GM23338 (cell line): ENCODE results near the gene TRMT44. TPM values are rescaled to one million over a fixed set of nuclear protein-coding genes. Genes with fewer than 3 reads are reported as not detected.

Source experiments
- ATAC-seq: fragments of 200-7000 bp; cut with Tn5 transposase; 3 replicates; pipeline ENCODE4 v1.9.1; 2020
- DNase-seq: peaks from one replicate; pipeline ENCODE4 v3.0.0-alpha.2; 2015; ENCODE audit warnings: low spot score
- H2AFZ ChIP-seq: fragments of 200-600 bp; sonication (generic); 2 replicates; pipeline ENCODE4 v1.8.0; 2016; ENCODE audit warnings: antibody characterized with exemption, mild to moderate bottlenecking, moderate library complexity
- H3F3A ChIP-seq: fragments of 200-600 bp; sonication (generic); replicated peaks from 2 replicates; pipeline ENCODE4 v1.8.0; 2017; ENCODE audit warnings: antibody characterized with exemption, mixed run types, low read depth
- H3K27ac ChIP-seq: fragments of 200-600 bp; sonication (generic); 2 replicates; pipeline ENCODE4 v1.6.1; 2016; ENCODE audit warnings: low read depth
- H3K27me3 ChIP-seq: fragments of 200-600 bp; sonication (generic); 2 replicates; pipeline ENCODE4 v1.8.0; 2016; ENCODE audit warnings: mild to moderate bottlenecking, mixed run types, moderate library complexity; ENCODE audit not compliant: insufficient read depth
- H3K36me3 ChIP-seq: fragments of 200-600 bp; sonication (generic); 2 replicates; pipeline ENCODE4 v1.8.0; 2016; ENCODE audit warnings: mild to moderate bottlenecking; ENCODE audit not compliant: insufficient read depth
- H3K4me1 ChIP-seq: fragments of 200-600 bp; sonication (generic); 2 replicates; pipeline ENCODE4 v1.8.0; 2016; ENCODE audit warnings: mild to moderate bottlenecking, moderate library complexity; ENCODE audit not compliant: insufficient read depth
- H3K4me2 ChIP-seq: fragments of 200-600 bp; sonication (generic); 2 replicates; pipeline ENCODE4 v1.7.1; 2017; ENCODE audit warnings: mixed run types
- H3K4me3 ChIP-seq: fragments of 200-600 bp; sonication (generic); 2 replicates; pipeline ENCODE4 v1.6.1; 2016; ENCODE audit warnings: mixed run types
- H3K79me2 ChIP-seq: fragments of 200-600 bp; sonication (generic); replicated peaks from 2 replicates; pipeline ENCODE4 v1.8.0; 2017; ENCODE audit warnings: mild to moderate bottlenecking; ENCODE audit not compliant: insufficient read depth
- H3K9me2 ChIP-seq: fragments of 200-600 bp; sonication (generic); 2 replicates; pipeline ENCODE4 v1.8.0; 2017; ENCODE audit not compliant: insufficient read depth
- H4K20me1 ChIP-seq: fragments of 200-600 bp; sonication (generic); replicated peaks from 2 replicates; pipeline ENCODE4 v1.8.0; 2017; ENCODE audit warnings: mild to moderate bottlenecking; ENCODE audit not compliant: insufficient read depth
- H3K27ac Mint-ChIP-seq: 2 replicates; pipeline ENCODE4 v1.8.0; 2020; ENCODE audit warnings: inconsistent platforms, mild to moderate bottlenecking, moderate library complexity, mixed read lengths
- H3K27me3 Mint-ChIP-seq: 3 replicates; pipeline ENCODE4 v1.8.0; 2022; ENCODE audit warnings: low read depth, mild to moderate bottlenecking, moderate library complexity, mixed read lengths, inconsistent platforms; ENCODE audit not compliant: insufficient read depth, poor library complexity
- H3K36me3 Mint-ChIP-seq: 3 replicates; pipeline ENCODE4 v1.8.0; 2021; ENCODE audit warnings: low read depth, mild to moderate bottlenecking, inconsistent platforms, moderate library complexity, mixed read lengths
- H3K4me1 Mint-ChIP-seq: 3 replicates; pipeline ENCODE4 v1.8.0; 2020; ENCODE audit warnings: mild to moderate bottlenecking, inconsistent platforms, mixed read lengths
- H3K4me3 Mint-ChIP-seq: 3 replicates; pipeline ENCODE4 v1.8.0; 2021; ENCODE audit warnings: moderate library complexity, mild to moderate bottlenecking, inconsistent platforms, mixed read lengths
- H3K9me3 Mint-ChIP-seq: 3 replicates; pipeline ENCODE4 v1.8.0; 2020; ENCODE audit warnings: moderate library complexity, mild to moderate bottlenecking, inconsistent platforms, mixed read lengths
- CREB1 ChIP-seq: fragments of 250-450 bp; sonication (Bioruptor Pico); IDR thresholded peaks from 2 replicates; pipeline ENCODE4 v1.5.0; 2020; ENCODE audit warnings: low read depth, mild to moderate bottlenecking, moderate library complexity
- CTCF ChIP-seq, 2 experiments: fragments of 200-600 bp in 1 of 2; sonication (generic) in 1 of 2; conservative IDR thresholded peaks; 2 replicates each; pipeline versions ENCODE4 v1.5.1 to v1.6.1; 2016 to 2017; ENCODE audit warnings: antibody characterized with exemption in 2 of 2, low read depth in 2 of 2, mild to moderate bottlenecking in 2 of 2, moderate library complexity in 1 of 2
- EZH2 ChIP-seq: fragments of 200-600 bp; sonication (generic); IDR thresholded peaks from one replicate; pipeline ENCODE4 v1.8.0; 2017; ENCODE audit warnings: antibody characterized with exemption, mild to moderate bottlenecking, low read depth; ENCODE audit not compliant: unreplicated experiment
- EZH2phosphoT487 ChIP-seq: fragments of 200-600 bp; sonication (generic); IDR thresholded peaks from one replicate; pipeline ENCODE4 v1.8.1; 2018; ENCODE audit warnings: antibody characterized with exemption; ENCODE audit not compliant: unreplicated experiment
- JUNB ChIP-seq: IDR thresholded peaks from one replicate; pipeline ENCODE4 v1.6.1; 2016; ENCODE audit warnings: antibody characterized with exemption; ENCODE audit not compliant: unreplicated experiment
- NANOG ChIP-seq: IDR thresholded peaks from 2 replicates; pipeline ENCODE4 v1.6.1; 2016; ENCODE audit warnings: antibody characterized with exemption, borderline replicate concordance
- POLR2AphosphoS5 ChIP-seq: IDR thresholded peaks from 2 replicates; pipeline ENCODE4 v1.6.1; 2016; ENCODE audit warnings: antibody characterized with exemption, low read depth
- STAT1 ChIP-seq: IDR thresholded peaks from one replicate; pipeline ENCODE4 v1.6.1; 2016; ENCODE audit warnings: antibody characterized with exemption; ENCODE audit not compliant: unreplicated experiment
- ZNF114 ChIP-seq: fragments of 250-450 bp; sonication (Bioruptor Pico); IDR thresholded peaks from 2 replicates; pipeline ENCODE4 v1.5.0; 2020; ENCODE audit warnings: mild to moderate bottlenecking, moderate library complexity
- ZNF331 ChIP-seq: fragments of 250-450 bp; sonication (Bioruptor Pico); IDR thresholded peaks from 2 replicates; pipeline ENCODE4 v1.5.0; 2020; ENCODE audit warnings: low read depth, mild to moderate bottlenecking, moderate library complexity
- ZNF462 ChIP-seq: fragments of 250-450 bp; sonication (Bioruptor Pico); IDR thresholded peaks from 2 replicates; pipeline ENCODE4 v1.5.0; 2020; ENCODE audit warnings: mild to moderate bottlenecking, moderate library complexity
- polyA plus RNA-seq: library from polyadenylated mRNA; unstranded; fragments of >200 nt; fragmentation: Nextera tagmentation; extraction: Ambion mirVana; gene quantifications from 2 replicates; pipeline ENCODE4 v1.2.1, GENCODE V29; 2016
- total RNA-seq: library from RNA; depleted of rRNA; stranded (reverse); fragments of >200 nt; shearing (Covaris generic); gene quantifications from 2 replicates; pipeline ENCODE4 v1.2.3, GENCODE V29; 2014

Gene TRMT44
- total and polyA plus RNA-seq, 2 experiments from 2014 or later: 10.3 to 49.8 TPM

- Mint-ChIP-seq H3K9me3 (peaks cover 7% of the 10 kb centered on the region), H3K27me3 (peaks cover 17% of the 10 kb centered on the region), H3K4me3 (no peak overlapping the region), H3K36me3 (peaks cover 15% of the 10 kb centered on the region), H3K4me1 (peaks cover 18% of the 10 kb centered on the region), H3K27ac (no peak overlapping the region)
- Histone ChIP-seq H3K27me3 (no peaks in the 10 kb centered on the region), H3K36me3 (no peaks in the 10 kb centered on the region), H3K4me3 (no peak overlapping the region), H3K9me2 (no peaks in the 10 kb centered on the region), H3K27ac (no peak overlapping the region), H3K79me2 (no peaks in the 10 kb centered on the region), H4K20me1 (no peaks in the 10 kb centered on the region), H3F3A (no peaks in the 10 kb centered on the region), H3K4me2 (no peak overlapping the region), H3K4me1 (peaks cover 7% of the 10 kb centered on the region; the same call in 1 of the 2 replicates), H2AFZ (no peak overlapping the region)
- ATAC-seq (no peak), DNase-seq (no peak)
- TF ChIP-seq EZH2 (no peak), CREB1 (no peak), JUNB (no peak), NANOG (no peak), ZNF331 (CRISPR knock-in tag) (no peak), CTCF (conservative IDR thresholded peaks at IDR 0.05; ENCODE audit: low read depth in 2 of 2) (no peak), ZNF114 (CRISPR knock-in tag) (no peak), STAT1 (no peak), POLR2AphosphoS5 (no peak), EZH2phosphoT487 (no peak), ZNF462 (no peak)
Observed at GRCh38 chr4:8502836-8503585, 62.4 kb downstream of the TRMT44 start.
